Measurements from ENCODE around the gene UTS2. TPM values are rescaled to one million over a fixed set of nuclear protein-coding genes. Genes with fewer than 3 reads are reported as not detected.
A peak's percentile ranks its signal among the peaks of the same experiment; 100 is the strongest.

Gene UTS2
- total RNA-seq, 1 donor from 2014 or later = not detected

DNA sequence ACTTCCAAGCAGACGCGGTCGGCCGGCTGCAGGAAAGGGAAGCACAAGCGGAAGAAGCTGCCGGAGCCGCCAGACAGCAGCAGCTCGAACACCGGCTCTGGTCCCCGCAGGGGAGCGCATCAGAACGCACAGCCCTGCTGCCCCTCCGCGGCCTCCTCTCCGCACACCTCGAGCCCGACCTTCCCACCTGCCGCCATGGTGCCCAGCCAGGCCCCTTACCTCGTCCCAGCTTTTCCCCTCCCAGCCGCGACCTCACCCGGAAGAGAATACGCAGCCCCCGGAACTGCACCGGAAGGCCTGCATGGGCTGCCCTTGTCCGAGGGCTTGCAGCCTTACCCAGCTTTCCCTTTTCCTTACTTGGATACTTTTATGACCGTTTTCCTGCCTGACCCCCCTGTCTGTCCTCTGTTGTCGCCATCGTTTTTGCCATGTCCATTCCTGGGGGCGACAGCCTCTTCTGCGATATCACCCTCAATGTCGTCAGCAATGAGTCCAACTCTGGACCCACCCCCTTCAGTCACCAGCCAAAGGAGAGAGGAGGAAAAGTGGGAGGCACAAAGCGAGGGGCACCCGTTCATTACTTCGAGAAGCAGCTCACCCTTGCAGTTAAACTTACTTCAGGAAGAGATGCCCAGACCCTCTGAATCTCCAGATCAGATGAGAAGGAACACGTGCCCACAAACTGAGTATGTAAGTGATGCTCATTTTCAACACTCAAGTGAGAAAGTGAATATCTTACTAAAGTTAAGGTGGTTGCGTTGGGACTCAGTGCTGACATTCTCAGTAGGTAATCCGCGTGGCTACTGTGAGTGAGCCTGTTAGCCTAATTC is 25.5 kb downstream of the UTS2 start:
- DNase-seq (ENCODE audit: low spot score) (no peak), ATAC-seq (peak; percentile 67)
- intact Hi-C loops (cut with DNase I) = no loop called here

DNA sequence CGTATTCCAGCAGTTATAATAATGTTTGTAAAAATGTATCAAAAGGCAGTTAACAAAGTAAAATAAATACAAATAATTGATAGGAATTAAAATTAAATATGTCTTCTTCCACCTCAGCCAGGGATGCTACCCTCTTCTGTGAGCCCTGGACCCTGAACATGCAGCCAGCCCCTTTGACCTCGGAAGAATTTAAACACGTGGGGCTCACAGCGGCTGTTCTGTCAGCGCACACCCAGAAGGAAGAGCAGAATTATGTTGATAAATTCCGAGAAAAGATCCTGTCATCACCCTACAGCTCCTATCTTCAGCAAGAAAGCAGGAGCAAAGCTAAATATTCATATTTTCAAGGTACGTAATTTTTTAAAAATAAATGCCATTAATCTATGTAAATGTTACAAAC is 26.5 kb downstream of the UTS2 start:
- intact Hi-C loops (cut with DNase I) = no loop called here
- ATAC-seq = no peak
- DNase-seq (ENCODE audit: low spot score) = no peak

DNA sequence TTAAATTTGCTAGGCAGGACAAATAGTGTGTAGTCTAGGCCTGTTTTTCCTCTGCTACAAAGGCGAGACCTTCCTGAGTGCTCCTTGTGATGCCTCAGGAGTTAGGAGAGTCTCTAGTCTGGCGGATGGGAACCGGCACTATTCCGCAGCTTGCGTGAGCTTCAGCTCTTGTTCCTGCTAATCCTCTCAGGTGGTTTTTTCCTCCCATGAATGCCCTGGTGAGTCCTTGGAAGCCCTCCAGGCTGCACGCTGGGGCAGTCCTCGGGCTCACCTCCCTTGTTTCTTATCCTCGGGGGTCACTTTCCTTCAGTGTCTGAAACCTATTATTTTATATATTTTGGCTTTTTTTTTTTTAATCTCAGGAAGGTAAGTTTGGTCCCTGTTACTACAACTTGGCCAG is 28.2 kb downstream of the UTS2 start:
- ATAC-seq = no peak
- DNase-seq (ENCODE audit: low spot score) = no peak
- intact Hi-C loops (cut with DNase I) = no loop called here

DNA sequence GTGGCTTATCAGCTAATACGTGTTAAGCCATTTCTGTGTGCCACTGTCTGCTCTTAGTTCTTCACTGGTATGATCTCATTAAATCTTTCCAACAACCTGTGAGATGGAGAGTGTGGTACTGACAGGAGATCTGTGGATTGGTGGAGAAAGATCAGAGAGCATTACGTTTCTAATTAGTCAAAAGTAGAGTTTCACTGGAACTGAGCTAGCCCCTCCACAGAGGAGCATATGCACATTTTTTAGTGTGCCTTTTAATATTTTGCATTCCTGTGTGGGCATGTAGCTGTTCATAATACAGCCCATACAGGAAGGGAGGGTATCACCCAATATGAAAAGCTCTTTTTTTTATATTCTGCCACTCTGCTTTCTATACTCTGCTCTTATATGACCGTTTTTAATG is 31.6 kb downstream of the UTS2 start:
- ATAC-seq = no peak
- no peak for DNase-seq (ENCODE audit: low spot score)
- intact Hi-C loops (cut with DNase I) = no loop called here

DNA sequence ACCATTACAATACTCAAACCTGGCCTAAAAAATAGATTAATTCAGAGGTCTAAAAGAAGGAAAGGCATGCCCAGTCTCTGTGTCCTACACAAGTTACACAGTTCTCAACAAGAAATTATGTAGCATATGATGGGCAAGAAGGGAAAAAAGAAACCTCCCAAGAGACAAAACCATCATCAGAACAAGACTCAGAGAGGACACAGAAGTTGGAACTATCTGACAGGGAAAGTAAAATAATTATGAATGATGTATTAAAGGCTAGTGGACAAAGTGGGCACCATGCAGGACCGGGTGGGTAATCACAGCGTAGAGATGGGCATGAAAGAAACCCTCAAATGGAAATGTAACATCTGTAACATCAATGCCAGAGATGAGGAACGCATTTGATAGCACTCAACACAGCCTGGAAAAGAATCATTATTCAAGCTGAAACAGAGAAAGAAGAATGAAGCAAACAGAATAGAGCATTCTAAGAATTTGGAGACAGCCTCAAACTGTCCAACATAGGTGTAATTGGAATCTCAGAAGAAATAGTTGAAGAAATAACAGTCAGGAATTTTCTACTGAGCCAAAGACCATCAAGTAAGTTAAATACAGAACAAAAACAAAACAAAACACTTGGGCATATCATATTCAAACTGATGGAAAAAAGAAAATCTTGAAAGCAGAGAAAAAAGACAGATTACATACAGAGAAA is 39.0 kb downstream of the UTS2 start:
- intact Hi-C loops (cut with DNase I) = no loop called here
- DNase-seq (ENCODE audit: low spot score) (no peak), ATAC-seq (no peak)

DNA sequence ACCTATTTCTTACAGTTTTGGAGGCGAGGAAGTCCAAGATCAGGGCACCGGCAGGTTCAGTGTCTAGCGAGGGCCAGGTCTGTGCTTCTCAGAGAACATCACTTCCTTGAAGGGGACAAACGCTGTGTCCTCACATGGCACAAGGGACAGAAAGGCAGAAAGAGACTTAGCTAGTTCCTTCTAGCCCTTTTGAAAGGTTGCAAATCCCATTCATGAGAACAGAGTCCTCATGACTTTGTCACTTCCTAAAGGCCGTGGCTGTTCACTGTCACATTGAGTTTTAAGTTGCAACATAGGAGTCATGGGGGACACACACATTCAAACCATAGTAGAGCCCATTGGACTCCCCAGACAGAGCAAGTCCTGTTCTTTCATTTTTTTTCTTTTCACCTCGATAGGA is 41.4 kb downstream of the UTS2 start:
- intact Hi-C loops (cut with DNase I) = no loop called here
- ATAC-seq (no peak), DNase-seq (ENCODE audit: low spot score) (no peak)

DNA sequence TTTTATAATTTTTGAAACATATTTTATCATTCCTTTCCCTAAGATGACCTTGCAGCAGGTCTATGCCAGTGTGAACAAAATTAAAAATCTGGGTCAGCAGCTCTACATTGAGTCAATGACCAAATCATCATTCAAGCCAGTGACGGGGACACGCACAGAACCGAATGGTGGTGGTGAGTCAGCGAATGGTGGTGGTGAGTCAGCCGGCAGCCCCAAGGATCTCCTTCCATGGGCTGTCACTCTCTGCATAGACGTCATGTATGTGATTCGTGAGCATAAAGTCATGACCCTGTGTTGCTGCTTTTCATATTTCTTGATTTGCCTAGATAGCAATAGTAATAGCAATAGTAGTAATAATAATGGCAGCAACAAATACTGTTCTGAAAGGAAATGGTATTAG is 42.5 kb downstream of the UTS2 start:
- DNase-seq (ENCODE audit: low spot score) = no peak
- intact Hi-C loops (cut with DNase I) = no loop called here
- no peak for ATAC-seq

DNA sequence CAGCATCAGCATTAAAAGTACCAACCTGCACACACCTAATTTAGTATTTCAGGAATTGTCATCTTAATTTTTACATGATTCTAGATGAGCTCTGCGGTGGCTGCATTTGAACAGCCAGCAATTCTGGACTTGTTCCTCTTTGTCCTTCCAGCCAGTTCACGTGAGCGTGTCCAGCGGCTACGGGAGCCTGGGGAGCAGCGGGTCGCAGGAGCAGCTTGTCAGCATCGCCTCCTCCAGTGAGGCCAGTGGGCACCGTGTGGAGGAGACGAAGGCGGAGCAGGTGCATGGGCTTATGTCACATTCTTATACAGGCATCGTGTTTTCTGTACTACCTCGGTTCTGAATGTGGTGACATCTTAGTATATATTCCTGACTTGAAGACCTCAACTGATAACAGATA is 43.1 kb downstream of the UTS2 start:
- DNase-seq (ENCODE audit: low spot score) (no peak), ATAC-seq (no peak)
- intact Hi-C loops (cut with DNase I) = no loop called here

DNA sequence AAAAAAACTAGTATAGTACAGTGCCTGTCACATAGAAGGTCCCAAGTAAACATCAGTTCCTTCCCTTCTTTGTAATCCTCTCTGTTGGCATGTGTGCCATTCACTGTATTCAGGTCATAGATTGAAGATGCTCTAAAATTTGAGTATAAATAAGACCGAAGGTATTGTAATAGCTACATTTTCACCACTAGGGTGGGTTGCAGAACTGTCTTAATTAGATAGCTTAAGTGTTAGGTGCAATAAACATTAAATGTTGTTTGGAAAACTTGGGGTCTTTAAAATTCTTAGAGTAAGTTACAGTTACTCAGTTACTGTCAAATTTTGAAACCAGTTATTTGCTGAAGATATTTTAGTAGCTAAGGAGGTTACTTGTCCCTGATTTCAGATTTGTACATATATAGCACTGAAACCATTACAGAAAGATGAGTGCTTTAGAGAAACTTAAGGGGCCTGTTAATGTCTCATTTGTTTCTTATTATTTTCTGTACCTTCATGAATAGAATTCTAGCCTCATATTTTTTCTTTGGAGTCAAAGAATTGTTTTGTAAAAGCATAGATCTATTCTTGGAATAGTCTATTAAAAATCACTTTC is 44.5 kb downstream of the UTS2 start:
- intact Hi-C loops (cut with DNase I) = no loop called here
- peak; percentile 50 for ATAC-seq
- DNase-seq (ENCODE audit: low spot score) = no peak

DNA sequence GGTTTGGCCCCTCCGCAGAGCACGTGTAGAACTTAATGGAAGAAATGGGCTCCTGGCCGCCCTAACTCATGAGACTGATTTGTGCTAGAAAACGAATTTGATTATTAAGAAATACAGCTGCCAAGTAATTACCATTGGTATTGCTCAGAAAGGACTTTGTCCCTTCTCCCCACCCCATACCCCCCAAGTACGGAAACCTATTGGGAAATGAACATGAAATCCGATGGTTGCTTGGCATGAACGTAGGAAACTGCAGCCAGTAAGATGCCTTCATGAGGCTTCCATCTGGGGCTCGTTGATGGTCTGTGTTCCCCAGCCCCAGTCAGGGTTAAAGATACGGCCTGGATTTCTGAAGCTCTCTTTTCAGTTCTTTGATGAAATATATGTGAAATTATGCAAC is 47.4 kb downstream of the UTS2 start:
- ATAC-seq (no peak), DNase-seq (ENCODE audit: low spot score) (no peak)
- intact Hi-C loops (cut with DNase I) = no loop called here

Other genes starting within 250 kb of the UTS2 start
- gene VAMP3, start 81.8 kb downstream of the UTS2 start, total RNA-seq = 143 TPM
- 72.0 TPM for gene PER3, start 68.8 kb downstream of the UTS2 start, total RNA-seq
- 0.27 TPM for gene TNFRSF9, start 87.8 kb upstream of the UTS2 start, total RNA-seq
- 249 TPM for gene PARK7, start 108.6 kb upstream of the UTS2 start, total RNA-seq
- 33.7 TPM for gene ERRFI1, start 173.2 kb upstream of the UTS2 start, total RNA-seq